Amniotic stem cell (primary cell): ENCODE data around the gene DIP2C.
A peak's percentile ranks its signal among the peaks of the same experiment; 100 is the strongest.
"Not testable (repeated sequence)": the region's sequence is repeated elsewhere in the genome, so short reads cannot be mapped to it uniquely, and the experiment has no call there.

Experiments
- DNase-seq: peaks from one replicate; lab custom pipeline; 2025; lab: John Stamatoyannopoulos, UW

DIP2C gene

DNA sequence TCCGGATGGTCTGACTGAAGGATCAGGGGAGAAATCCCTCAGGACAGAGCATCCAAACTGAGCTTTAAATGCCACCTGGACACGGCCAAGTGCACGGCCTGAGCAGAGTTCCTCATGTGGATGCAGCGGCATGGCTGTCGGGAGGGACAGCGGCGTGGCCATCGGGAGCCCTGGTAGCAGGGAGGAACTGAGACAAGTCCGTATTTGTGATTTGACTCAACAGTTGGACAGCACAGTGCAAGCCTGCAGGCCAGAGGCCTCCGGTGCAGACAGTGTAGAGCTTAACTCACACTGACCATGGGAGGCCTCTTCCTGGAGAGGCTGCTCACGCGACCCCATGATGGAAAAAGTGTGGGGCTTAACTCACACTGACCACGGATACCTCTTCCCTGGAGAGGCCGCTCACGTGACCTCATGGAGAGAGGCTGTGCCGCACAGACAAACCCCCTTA is 207.4 kb downstream of the DIP2C start:
- no peak for DNase-seq

DNA sequence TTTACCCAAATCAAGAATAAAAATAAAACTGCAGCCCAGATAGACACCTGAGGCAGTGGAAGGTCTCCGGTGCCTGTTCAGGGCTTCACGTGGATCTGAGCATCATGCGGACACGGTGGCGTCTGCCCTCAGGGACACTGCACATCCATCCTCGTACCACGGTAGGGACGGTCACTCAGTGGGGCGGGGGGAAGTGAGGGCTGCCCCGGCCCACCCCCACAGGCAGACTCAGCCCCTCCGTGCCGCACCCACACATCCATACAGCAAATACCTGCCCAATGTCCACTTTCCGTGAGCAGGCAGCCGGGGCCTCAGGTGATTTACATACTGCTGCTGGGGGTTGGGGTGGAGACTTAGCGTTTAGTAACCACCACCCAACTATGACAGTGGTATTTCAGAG is 207.8 kb downstream of the DIP2C start:
- DNase-seq: no peak

DNA sequence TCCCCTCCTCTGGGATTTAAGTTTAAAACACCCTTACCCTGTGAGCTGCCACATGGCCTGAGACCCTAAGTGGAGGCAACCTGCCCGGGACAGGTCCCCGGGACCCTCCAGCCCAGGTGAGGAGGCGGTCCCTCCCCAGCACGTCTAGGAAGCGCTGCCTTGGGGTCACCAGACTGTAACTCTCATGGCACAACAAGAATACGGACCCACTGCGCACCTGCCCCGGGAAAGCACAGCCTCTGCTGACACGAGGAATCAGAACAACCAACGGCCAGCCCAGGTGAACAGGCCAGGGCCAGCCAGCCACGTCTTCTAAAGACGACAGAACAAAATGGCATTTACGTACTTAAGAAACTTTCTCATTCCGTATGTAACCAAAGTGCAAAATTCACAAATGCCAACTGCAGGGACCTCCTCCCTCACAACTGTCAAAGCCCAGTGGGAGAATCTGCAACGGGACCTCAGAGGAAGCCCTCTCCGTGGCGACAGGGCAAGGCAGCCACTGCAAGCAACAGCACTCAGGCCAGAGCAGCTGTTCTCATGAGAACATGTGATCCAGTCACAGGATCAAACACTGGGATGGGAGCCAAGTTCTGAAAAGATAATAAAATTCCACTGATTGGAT is 208.4 kb downstream of the DIP2C start:
- DNase-seq: no peak

DNA sequence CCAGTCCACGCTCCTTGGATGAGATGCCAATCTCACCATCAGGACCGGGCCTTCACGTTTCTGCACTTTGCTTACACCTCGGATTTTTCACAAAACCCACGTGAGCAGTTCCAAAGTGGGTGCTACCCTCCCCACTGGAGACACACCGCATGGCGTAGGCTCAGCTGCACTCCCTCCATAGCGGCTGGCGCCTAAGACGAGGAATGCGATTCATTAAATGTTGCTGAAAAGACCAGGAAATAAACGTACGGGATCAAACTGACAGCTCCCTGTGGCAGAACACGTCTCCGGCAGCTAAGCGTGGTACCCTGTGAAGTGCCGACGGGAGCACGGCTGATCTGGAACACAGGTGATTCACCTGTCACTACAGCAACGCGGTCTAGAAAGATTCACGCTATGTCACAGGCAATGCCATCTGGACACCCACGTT is 209.0 kb downstream of the DIP2C start:
- DNase-seq: no peak

DNA sequence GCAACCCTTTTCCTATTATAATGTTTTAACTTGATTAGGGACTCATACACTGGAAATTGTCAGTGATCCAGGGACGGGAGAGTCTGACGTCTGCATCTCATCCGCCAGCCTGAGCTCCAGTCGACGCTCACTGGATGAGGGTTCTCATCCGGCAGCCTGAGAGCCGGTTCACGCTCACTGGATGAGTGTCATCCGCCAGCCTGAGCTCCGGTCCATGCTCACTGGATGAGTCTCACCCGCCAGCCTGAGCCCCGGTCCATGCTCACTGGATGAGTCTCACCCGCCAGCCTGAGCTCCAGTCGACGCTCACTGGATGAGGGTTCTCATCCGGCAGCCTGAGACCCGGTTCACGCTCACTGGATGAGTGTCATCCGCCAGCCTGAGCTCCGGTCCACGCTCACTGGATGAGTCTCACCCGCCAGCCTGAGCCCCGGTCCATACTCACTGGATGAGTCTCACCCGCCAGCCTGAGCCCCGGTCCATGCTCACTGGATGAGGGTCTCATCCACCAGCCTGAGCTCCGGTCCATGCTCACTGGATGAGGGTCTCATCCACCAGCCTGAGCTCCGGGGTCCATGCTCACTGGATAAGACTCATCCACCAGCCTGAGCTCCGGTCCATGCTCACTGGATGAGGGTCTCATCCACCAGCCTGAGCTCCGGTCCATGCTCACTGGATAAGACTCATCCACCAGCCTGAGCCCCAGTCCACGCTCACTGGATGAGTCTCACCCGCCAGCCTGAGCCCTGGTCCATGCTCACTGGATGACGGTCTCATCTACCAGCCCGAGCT is 209.6 kb downstream of the DIP2C start:
- not testable (repeated sequence) for DNase-seq

DNA sequence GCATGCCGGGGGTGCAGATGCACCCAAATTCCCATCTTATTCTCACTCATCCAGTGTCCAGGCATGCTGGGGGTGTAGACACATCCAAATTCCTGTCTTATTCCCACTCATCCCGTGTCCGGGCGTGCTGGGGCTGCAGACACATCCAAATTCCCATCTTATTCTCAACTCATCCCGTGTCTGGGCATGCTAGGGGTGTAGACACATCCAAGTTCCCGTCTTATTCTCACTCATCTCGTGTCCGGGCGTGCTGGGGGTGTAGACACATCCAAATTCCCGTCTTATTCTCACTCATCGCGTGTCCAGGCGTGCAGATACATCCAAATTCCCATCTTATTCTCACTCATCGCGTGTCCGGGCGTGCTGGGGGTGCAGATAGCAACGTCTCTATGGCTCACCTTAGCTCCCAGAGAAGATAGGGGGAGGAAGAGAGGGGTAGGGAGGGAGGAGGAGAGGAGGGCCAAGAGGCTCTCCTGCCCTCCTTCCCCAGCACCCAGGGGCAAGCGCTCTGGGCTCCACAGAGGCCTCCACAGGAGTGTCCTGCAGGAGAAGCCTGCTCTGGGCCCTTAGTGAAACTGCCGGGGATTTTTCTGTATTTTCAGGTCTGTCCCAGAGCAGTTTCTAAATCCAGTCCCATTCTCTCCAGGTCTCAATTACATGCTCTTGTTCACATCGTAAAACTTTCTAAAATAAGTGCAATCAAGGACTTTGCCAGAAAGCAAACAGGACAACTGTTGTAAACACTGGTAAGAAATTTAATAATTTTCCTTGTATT is 210.8 kb downstream of the DIP2C start:
- DNase-seq: no peak

DNA sequence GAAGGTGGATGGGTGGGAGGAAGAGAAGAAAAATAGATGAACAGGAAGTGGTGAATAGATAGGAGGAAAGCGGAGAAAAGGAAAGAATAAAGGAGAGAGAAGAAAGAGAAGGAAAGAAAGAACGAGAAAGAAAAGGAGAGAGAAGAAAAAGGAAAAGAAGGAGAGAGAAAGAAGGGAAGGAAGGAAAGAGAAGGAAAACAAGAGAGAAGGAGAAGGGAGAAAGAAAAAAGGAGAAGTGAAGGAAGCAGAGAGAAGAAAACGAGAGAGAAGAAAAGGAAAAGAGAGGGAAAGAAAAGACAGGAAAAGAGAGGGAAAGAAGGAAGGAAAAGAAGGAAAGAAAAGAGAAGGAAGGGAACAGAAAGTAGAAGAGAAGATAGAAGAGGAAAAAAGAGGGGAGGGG is 211.8 kb downstream of the DIP2C start:
- DNase-seq: no peak

DNA sequence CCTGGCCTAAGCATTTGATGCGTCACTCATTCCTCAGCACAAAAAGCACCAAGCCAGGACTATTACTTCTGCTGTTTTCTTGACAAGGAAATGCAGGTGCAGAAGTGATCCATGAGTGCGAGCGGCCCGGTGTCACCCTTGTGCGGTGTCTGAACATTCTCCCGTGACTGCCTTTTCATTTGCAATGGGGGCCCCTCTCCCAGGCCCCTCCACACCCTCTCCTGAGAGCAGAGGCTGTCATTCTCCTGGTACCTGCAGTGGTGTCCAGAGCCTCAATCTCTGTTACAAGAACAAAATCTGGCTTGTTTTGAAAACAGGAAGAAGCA is 213.1 kb downstream of the DIP2C start:
- DNase-seq: no peak

DNA sequence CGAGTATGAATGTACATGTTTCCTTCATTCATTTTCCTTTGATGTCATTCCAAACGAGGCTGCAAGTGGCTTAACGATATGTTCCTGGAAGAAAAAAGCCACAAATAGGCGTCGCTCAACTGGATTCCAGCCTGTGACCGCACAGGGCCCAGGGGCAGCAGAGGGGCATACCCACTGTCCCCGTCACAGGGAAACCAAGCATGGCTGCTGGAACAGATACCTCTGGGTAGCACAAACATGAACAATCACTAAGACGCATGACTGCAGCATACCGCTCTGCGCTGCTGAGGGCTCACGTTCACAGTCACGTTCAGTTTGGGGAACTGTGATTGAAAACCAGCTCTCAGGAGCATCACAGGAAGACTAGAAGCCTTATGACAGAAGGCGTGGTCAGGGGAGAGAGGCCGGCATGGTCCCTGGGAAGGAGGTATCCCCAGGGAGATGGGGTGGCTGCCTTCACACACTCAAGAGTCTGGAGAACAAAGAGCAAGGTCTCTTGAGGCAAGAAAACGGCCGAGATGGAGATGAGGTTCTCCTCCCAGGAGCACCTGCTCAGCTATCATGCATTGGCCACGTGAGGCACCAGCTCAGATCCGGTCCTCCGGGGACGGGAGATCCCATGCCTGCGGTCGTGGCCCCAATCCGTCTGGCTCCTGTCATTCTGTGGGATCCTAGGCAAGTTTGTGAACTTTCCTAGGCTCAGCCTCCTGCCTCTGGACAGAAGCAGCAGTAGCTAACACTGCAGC is 213.6 kb downstream of the DIP2C start:
- DNase-seq: no peak

DNA sequence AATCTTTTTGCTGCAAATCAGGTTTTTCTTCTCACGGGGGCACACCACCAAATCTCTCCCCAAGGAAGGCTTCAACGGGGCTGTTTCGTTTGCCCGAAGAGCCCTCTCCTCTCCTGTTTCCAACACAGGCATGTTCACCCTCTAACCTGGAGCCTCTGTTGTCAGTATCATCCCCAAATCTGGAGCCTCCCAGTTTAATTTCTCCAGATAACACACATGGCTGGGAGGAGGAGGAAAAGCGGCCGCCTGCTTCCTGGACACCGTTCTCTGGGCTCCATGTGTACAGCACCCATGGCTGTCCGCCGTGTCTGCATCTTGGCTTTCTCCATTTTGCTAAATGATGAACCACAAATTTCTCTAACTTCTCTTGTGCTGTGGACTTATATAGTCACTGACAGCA is 214.5 kb downstream of the DIP2C start:
- DNase-seq: no peak

DNA sequence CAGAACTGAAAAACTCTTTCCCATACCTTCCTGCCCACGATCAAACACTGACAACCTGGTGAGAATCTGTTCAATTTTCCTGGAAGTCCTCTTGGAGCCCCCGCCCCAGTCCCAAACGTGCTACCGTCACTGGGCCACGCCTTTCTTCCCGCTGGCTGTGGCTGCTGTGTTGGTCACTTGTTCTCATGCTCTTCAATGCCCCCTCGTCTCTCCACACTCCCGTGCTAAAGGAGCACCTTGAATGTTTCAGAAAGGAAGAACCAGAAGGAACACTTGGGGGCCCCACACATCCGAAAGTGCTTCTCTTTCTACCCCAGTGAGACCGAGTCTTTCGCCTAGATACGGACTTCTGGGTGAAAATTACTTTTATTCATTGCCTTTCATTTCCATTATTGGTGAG is 215.1 kb downstream of the DIP2C start:
- DNase-seq: no peak

DNA sequence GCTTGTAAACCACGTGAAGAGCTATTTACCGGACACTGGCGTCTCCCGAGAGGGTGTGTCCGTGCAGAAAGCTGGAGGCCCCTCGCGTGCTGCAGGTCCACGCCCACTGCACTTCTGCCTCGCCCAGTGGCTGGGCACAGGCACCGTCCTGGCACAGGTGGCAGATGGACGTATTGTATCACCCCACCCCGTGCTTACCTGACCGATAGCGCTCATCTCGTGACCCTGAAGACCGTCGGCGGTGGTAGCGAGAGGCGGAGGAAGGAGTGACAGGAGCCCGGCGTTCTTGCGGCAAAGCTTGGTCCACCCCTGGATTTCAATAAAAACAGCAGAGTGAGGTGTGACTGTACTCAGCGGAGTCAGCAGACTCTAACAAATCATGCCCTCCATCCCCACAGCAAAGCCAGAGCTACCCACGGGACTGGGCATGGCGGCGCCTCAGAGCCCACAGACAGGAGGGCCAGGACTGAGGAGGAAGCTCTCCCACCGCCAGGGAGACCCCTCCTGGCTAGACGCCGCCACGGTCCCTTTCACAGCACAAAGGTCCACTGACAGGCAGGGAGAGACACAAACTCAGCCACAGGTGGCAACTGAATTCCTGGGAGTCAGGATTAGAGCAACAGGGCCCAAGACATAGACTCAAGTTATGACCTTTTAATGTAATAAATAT is 217.1 kb downstream of the DIP2C start:
- DNase-seq: no peak

DNA sequence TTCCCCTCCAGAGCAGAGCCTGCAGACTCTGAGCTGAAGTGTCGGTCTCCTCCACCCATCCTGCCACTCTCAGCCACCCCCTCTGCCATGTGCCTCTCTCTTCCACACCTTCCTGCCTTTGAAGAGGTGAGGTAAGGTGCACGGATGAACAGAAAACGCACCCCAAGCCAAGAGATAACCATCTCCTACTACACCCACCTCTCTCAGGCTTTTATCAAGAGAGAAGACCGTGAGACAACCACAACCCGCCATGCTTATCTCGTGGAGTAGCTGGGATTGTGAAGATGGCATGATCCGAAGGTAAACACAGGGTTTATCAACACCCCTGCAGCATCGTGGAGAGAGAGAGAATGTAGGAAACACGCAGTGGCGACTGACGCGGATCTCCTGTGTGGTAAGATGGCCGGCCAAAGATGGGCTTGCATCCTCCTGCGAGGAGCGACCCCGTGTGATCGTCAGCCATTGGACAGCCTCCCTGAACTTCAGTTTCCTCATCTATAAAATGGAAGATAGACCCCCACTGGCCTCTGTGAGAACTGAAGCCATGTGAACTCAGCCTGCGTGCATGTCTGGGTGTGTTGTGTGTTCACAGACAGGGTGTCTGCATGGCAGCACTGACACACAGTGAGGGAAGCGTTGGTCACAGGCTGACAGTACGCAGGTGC is 219.0 kb downstream of the DIP2C start:
- DNase-seq: no peak

DNA sequence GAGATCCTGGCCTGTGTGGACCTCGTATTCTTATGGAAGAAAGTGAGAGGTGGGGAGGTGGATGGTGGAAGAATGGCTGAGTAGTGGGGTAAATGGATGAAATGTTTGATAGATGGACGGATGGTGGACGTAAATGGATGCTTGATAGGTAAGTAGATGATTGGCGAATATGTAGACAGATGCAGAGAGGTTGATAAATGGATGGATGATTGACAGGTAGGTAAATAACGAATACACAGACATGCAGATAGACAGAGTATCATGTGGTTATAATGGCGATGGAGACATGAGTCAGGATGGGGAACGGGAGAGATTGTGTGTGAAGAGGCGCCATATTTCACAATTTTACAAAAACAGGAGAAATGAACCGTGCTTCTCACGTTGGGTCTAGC is 219.5 kb downstream of the DIP2C start:
- no peak for DNase-seq

DNA sequence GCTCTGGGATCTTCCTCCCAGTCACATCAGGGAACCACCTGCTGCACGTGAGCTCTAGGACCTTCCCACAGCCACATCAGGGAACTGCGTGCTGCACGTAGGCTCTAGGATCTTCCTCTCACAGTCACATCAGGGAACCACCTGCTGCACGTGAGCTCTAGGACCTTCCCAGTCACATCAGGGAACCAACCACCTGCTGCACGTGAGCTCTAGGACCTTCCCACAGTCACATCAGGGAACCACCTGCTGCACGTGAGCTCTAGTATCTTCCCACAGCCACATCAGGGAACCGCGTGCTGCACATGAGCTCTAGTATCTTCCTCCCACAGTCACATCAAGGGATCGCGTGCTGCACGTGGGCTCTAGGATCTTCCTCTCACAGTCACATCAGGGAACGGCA is 229.7 kb downstream of the DIP2C start:
- no peak for DNase-seq

DNA sequence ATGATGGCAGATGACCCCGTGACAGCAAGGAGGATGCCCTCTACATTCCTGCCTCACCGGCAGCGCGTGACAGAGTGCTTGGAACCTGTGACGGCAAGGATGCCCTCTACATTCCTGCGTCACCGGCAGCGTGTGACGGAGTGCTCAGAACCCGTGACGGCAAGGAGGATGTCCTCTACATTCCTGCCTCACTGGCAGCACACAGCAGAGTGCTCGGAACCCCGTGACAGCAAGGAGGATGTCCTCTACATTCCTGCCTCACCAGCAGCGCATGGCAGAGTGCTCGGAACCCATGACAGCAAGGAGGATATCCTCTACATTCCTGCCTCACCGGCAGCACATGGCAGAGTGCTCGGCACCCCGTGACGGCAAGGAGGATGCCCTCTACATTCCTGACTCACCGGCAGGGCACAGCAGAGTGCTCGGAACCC is 231.0 kb downstream of the DIP2C start:
- no peak for DNase-seq

DNA sequence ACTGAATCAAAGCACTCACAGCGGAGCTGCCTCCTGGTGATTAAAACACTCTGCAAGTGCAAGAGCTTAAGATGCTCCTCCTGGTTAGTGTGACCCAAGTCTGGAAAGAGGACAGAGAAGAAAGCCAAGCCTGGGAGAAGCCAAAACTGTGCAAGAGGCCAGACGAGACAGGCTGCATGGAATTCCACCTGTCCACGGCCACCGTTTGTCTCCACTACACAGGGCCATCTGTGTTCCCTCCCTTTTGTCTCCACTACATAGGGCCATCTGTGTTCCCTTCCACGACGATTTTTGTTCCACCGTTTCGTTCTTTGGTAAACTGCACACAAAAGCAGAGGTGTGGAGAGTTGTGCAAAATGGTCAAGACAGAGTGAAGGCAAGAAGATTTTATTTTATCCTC is 233.0 kb downstream of the DIP2C start:
- DNase-seq: no peak

DNA sequence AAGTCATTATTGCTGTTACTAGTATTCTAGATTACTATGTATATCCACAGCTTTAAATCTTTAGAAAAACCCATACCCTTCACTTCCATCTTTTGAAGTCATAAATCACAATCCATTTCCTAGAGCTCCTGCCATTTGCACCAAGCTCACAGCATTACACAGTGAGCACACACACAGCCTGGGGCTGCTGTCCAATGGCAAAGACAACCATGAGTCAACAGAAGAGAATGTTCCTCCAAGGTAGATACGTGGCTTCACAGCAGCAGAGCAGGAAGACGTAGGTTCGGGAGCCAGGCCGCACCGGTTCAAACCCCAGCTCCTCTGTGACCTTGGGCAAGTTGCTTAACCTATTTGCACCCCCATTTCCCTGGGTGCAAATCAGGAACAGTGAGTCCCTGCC is 234.6 kb downstream of the DIP2C start:
- peak; percentile 44 for DNase-seq

DNA sequence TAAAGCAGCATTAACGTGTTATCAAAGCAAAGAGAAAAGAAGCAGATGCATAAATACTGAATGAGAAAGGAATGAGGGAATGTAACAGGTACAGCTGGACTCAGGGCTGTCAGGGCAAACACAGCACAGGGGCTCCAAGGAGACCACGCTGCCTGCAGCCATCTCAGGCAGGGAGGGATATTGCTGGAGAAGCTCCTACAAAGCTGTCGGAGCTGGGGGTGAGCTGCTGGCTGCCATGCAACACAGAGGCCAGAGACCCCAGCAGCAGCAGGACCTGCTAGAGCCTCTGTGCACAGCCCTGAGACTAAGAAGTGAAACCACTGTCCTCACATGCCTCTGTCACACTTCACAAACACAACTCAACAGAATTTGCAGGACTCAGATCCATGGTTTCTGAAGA is 235.8 kb downstream of the DIP2C start:
- no peak for DNase-seq

DNA sequence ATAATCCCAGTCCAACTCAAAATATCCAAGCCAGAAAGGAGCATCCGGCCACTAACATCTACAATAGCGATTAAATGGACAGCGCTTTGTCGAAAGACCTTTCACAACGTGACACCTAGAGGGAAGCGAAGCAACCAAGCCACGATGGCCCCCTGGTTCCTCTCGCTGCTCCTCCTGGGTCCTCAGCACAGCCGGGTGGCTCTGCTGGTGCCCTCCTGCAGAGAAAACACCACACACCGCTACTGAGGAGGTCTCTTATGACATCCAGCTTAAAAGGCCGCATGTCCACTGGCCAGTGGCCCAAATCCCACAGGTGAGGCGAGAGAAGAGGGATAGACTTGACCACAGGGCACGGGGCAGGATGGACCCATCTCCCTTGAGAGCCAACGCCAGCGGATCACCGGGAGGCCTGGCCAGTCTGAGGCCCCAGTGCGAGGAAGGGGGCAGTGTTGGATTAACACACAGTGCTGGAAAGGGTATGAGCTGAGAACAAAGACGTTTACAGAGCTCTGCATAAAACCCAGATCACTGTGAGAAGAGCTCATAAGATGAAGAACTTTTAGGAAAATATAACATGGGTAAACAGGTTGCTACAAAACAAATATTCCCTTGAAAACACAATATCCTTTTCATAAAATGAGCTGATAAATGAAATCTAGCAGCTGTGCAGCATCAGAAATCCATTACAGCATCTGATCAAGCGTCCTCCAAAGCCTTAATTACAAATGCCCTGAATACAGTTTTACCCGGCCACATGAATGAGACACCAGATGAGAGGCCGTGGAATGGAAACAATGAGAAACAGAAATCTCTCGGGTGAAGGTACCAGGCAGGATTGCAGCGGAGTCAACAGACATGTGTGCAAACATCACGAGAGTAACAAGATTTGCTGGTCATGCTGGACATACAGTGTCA is 236.7 kb downstream of the DIP2C start:
- DNase-seq: no peak
